B cell (primary cell): Measurements from ENCODE around the gene DPH3. TPM values are rescaled to one million over a fixed set of nuclear protein-coding genes. Genes with fewer than 3 reads are reported as not detected.

Experiments used
- ATAC-seq: fragments of 200-7000 bp; cut with Tn5 transposase; one replicate; pipeline ENCODE4 v1.10.0; 2021; ENCODE audit warnings: low read depth, mild to moderate bottlenecking, moderate number of reproducible peaks, moderate library complexity
- CTCF ChIA-PET: fragments of 350-600 bp; sonication (Branson Sonifier 250); formaldehyde crosslinking; loops from one replicate; lab custom pipeline; 2021; ENCODE audit warnings: antibody characterized with exemption, inconsistent platforms; lab: Charles Lee
- POLR2A ChIA-PET: fragments of 350-600 bp; sonication (Branson Sonifier 250); formaldehyde crosslinking; loops from one replicate; lab custom pipeline; 2021; ENCODE audit warnings: antibody characterized with exemption; lab: Charles Lee
- DNase-seq: peaks from one replicate; pipeline ENCODE4 v3.0.0; 2013
- H2AFZ ChIP-seq: 2 replicates; pipeline ENCODE4 v1.6.1; 2012; ENCODE audit warnings: mild to moderate bottlenecking, low read depth, low read length; ENCODE audit not compliant: insufficient read depth, poor library complexity, severe bottlenecking
- H3K27ac ChIP-seq, 2 donors: 1 replicate in 1 of 2; 2 replicates in 1 of 2; pipeline ENCODE4 v1.5.1; 2012 to 2013; ENCODE audit warnings: low read length in 2 of 2, mild to moderate bottlenecking in 2 of 2, moderate library complexity in 1 of 2
- H3K27me3 ChIP-seq, 4 experiments: fragments of 200-600 bp in 1 of 4; sonication (generic) in 1 of 4; replicated peaks in 1 of 4; 1 replicate in 2 of 4; 2 replicates in 2 of 4; pipeline versions ENCODE4 v1.6.1 to v1.7.0; 2013 to 2016; ENCODE audit warnings: low read length in 3 of 4, mild to moderate bottlenecking in 2 of 4, mixed read lengths in 1 of 4, moderate library complexity in 1 of 4; ENCODE audit not compliant: insufficient read depth in 4 of 4, control insufficient read depth in 3 of 4; ENCODE audit errors: control extremely low read depth in 1 of 4
- H3K36me3 ChIP-seq, 2 experiments: replicated peaks in 1 of 2; 1 replicate in 1 of 2; 2 replicates in 1 of 2; pipeline versions ENCODE4 v1.6.1 to v1.7.1; 2013; ENCODE audit warnings: low read length in 1 of 2; ENCODE audit not compliant: insufficient read depth in 2 of 2, control insufficient read depth in 1 of 2; ENCODE audit errors: control extremely low read depth in 1 of 2, extremely low read depth in 1 of 2
- H3K4me1 ChIP-seq, 2 donors: fragments of 200-600 bp in 1 of 2; sonication (generic) in 1 of 2; 1 replicate in 1 of 2; 2 replicates in 1 of 2; pipeline versions ENCODE4 v1.5.1 to v1.6.1; 2013 to 2017; ENCODE audit warnings: low read length in 2 of 2; ENCODE audit not compliant: control insufficient read depth in 2 of 2, insufficient read depth in 2 of 2
- H3K4me2 ChIP-seq: replicated peaks from 2 replicates; pipeline ENCODE3; 2012; ENCODE audit warnings: mild to moderate bottlenecking, low read depth, low read length; ENCODE audit not compliant: poor library complexity, severe bottlenecking
- H3K4me3 ChIP-seq, 5 experiments: fragments of 200-600 bp in 1 of 5; sonication (generic) in 1 of 5; 1 replicate in 3 of 5; 2 replicates in 2 of 5; pipeline versions ENCODE4 v1.5.1 to v1.7.0; 2011 to 2016; ENCODE audit warnings: low read length in 4 of 5, mild to moderate bottlenecking in 4 of 5, low read depth in 2 of 5, control low read depth in 1 of 5, moderate library complexity in 1 of 5; ENCODE audit not compliant: insufficient read depth in 1 of 5; ENCODE audit errors: control extremely low read depth in 1 of 5, extremely low read depth in 1 of 5
- H3K79me2 ChIP-seq: fragments of 200-600 bp; sonication (generic); one replicate; pipeline ENCODE4 v1.6.0; 2016; ENCODE audit warnings: low read length; ENCODE audit not compliant: control insufficient read depth, insufficient read depth
- H3K9ac ChIP-seq: fragments of 200-600 bp; sonication (generic); 2 replicates; pipeline ENCODE4 v1.6.1; 2017; ENCODE audit warnings: mild to moderate bottlenecking, low read length, moderate library complexity
- H3K9me3 ChIP-seq, 3 donors: one replicate each; pipeline versions ENCODE4 v1.6.1 to v1.7.1; 2013; ENCODE audit warnings: low read length in 2 of 3; ENCODE audit not compliant: control insufficient read depth in 2 of 3, insufficient read depth in 1 of 3; ENCODE audit errors: control extremely low read depth in 1 of 3
- H4K20me1 ChIP-seq: 2 replicates; pipeline ENCODE4 v1.6.0; 2012; ENCODE audit warnings: mild to moderate bottlenecking, low read length; ENCODE audit not compliant: insufficient read depth, control insufficient read depth, poor library complexity, severe bottlenecking
- H3K27ac Mint-ChIP-seq: one replicate; pipeline ENCODE4 v1.8.0; 2021; ENCODE audit warnings: mixed read lengths
- H3K27me3 Mint-ChIP-seq: one replicate; pipeline ENCODE4 v1.8.0; 2021; ENCODE audit warnings: mixed read lengths
- H3K4me1 Mint-ChIP-seq: one replicate; pipeline ENCODE4 v1.8.0; 2021; ENCODE audit warnings: mixed read lengths
- H3K4me3 Mint-ChIP-seq: one replicate; pipeline ENCODE4 v1.8.0; 2021; ENCODE audit warnings: mixed read lengths
- H3K9me3 Mint-ChIP-seq: one replicate; pipeline ENCODE4 v1.8.0; 2022; ENCODE audit warnings: mixed read lengths; ENCODE audit not compliant: insufficient read depth
- EZH2 ChIP-seq: IDR thresholded peaks from 2 replicates; pipeline ENCODE4 v1.6.1; 2012; ENCODE audit warnings: borderline replicate concordance, low read depth, mild to moderate bottlenecking, moderate library complexity, low read length; ENCODE audit not compliant: insufficient read depth, poor library complexity, severe bottlenecking
- WGBS: methylation state at CpG from one replicate; pipeline ENCODE4 v1.1.5; 2013; ENCODE audit warnings: missing lambda C conversion rate; ENCODE audit not compliant: insufficient coverage; 5-methylcytosine and 5-hydroxymethylcytosine counted together
- intact Hi-C: fragments of 100-400 bp; cut with micrococcal nuclease; formaldehyde crosslinking; loops from one replicate; pipeline ENCODE4 v1.10.0; 2022
- polyA plus RNA-seq: library from polyadenylated mRNA; depleted of rRNA; stranded (reverse); fragments of >200 nt; gene quantifications from 2 replicates; pipeline ENCODE4 v1.2.3, GENCODE V29; 2012
- total RNA-seq, 2 donors: library from RNA; stranded (reverse); fragments of 120-200 nt in 1 of 2; gene quantifications; 1 replicate in 1 of 2; 2 replicates in 1 of 2; pipeline versions ENCODE4 v1.2.3 to v1.2.4, GENCODE V29; 2013 to 2022
- TF ChIP-seq, protein P1 (sequence below): fragments of 200-600 bp; IDR thresholded peaks from one replicate; pipeline ENCODE4 v1.8.0; 2022; ENCODE audit warnings: antibody characterized with exemption, mild to moderate bottlenecking

The DPH3 gene
- total and polyA plus RNA-seq, 2 donors (not counting 1 experiment from before 2014, with no cell fraction given) = 7.4 to 12.9 TPM

DNA sequence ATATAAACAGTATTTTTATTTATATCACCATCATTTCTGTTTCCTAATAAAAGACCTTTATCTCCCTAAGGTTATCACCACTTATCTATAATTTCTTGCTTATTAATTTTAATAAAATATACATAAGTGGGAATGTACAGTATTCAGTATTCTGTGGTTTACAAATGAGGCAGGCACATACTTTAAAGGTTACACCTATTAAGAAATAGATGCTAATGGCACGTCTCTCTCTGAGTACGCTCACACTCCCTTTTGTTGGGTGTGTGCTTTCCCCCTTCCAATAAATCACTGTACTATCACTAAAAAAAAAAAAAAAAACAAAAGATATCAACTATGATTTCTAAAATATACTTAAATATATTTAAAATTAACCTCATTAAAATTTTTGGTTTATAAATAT, 9.1 kb upstream of the DPH3 start:
- WGBS = no CpG with 5 or more reads among the region's 2 CpGs
- H3K27ac Mint-ChIP-seq = no peak overlapping the region
- no peaks in the 10 kb centered on the region for H3K27me3 ChIP-seq
- ATAC-seq = no peak
- H3K9me3 Mint-ChIP-seq = no peaks in the 10 kb centered on the region
- H3K4me1 ChIP-seq = no peaks in the 10 kb centered on the region
- H3K4me2 ChIP-seq = no peak overlapping the region
- ChIA-PET CTCF (interaction anchor here (1.6 kb wide), 1 partner anchor 276 kb away, joined by 4 read pairs; no protein-coding TSS in a partner anchor), POLR2A (no interaction called here)
- H3K27ac ChIP-seq = no peak overlapping the region
- peaks cover 1% of the 10 kb centered on the region for H3K79me2 ChIP-seq
- intact Hi-C loops = no loop called here
- H2AFZ ChIP-seq = no peak overlapping the region
- no peak overlapping the region for H3K4me3 Mint-ChIP-seq
- H3K36me3 ChIP-seq = peaks cover 9 to 24% of the 10 kb centered on the region in 2 experiments
- H4K20me1 ChIP-seq = no peaks in the 10 kb centered on the region
- H3K4me1 Mint-ChIP-seq = no peaks in the 10 kb centered on the region
- TF ChIP-seq, protein P1, sequence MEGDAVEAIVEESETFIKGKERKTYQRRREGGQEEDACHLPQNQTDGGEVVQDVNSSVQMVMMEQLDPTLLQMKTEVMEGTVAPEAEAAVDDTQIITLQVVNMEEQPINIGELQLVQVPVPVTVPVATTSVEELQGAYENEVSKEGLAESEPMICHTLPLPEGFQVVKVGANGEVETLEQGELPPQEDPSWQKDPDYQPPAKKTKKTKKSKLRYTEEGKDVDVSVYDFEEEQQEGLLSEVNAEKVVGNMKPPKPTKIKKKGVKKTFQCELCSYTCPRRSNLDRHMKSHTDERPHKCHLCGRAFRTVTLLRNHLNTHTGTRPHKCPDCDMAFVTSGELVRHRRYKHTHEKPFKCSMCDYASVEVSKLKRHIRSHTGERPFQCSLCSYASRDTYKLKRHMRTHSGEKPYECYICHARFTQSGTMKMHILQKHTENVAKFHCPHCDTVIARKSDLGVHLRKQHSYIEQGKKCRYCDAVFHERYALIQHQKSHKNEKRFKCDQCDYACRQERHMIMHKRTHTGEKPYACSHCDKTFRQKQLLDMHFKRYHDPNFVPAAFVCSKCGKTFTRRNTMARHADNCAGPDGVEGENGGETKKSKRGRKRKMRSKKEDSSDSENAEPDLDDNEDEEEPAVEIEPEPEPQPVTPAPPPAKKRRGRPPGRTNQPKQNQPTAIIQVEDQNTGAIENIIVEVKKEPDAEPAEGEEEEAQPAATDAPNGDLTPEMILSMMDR = no peak
- TF ChIP-seq EZH2 = no peak
- H3K27me3 Mint-ChIP-seq = no peaks in the 10 kb centered on the region
- H3K4me3 ChIP-seq = no peak overlapping the region
- no peak for DNase-seq
- no peak overlapping the region for H3K9ac ChIP-seq
- no peaks in the 10 kb centered on the region for H3K9me3 ChIP-seq

DNA sequence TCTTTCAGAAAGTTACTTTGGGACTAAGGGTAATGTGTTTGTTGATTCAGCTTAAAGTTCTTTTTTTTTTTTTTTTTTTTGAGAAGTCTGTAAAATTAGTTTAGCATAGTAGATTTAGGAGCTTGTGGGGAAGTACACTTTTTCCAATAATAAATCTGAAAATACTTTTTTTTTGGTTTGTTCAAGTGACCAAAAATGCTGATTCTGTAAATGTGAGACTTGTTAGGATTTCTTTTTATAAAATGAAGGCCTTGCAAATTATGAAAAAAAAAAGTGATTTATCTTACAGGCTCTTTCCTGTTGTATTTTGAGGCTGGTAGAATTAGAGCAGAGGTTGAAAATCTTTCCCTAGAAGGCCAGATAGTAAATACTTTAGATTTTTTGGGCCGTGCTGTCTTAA, 7.8 kb upstream of the DPH3 start:
- Histone ChIP-seq H3K79me2 (peaks cover 12% of the 10 kb centered on the region), H3K4me3 (no peak overlapping the region), H3K4me2 (no peak overlapping the region), H3K27me3 (no peaks in the 10 kb centered on the region), H3K36me3 (peaks cover 9 to 17% of the 10 kb centered on the region in 2 experiments), H3K27ac (no peak overlapping the region), H3K9ac (no peak overlapping the region), H2AFZ (no peak overlapping the region), H3K9me3 (no peaks in the 10 kb centered on the region), H3K4me1 (no peaks in the 10 kb centered on the region), H4K20me1 (peaks cover 5% of the 10 kb centered on the region)
- intact Hi-C loops = no loop called here
- DNase-seq (no peak), ATAC-seq (no peak)
- TF ChIP-seq, protein P1 = no peak
- no peak for TF ChIP-seq EZH2
- Mint-ChIP-seq H3K27me3 (no peaks in the 10 kb centered on the region), H3K4me1 (no peaks in the 10 kb centered on the region), H3K4me3 (no peak overlapping the region), H3K27ac (no peak overlapping the region), H3K9me3 (no peaks in the 10 kb centered on the region)
- ChIA-PET POLR2A (no interaction called here), CTCF (interaction anchor here (1.0 to 6.3 kb wide), 6 partner anchors 8 to 280 kb away, joined by 3 to 76 read pairs (median 3); no protein-coding TSS in a partner anchor)
- WGBS = no CpG with 5 or more reads among the region's 1 CpG
